SK-N-SH (cell line): ENCODE measurements around the gene SND1. TPM values are rescaled to one million over a fixed set of nuclear protein-coding genes. Genes with fewer than 3 reads are reported as not detected.

Experiments used
- CTCF ChIA-PET: fragments of 300-600, 350-600 bp; formaldehyde crosslinking; extraction: SDS; loops from one replicate; lab custom pipeline; 2021; lab: Yijun Ruan, JAX
- POLR2A ChIA-PET: fragments of 350-600 bp; sonication (Branson Sonifier 250); formaldehyde crosslinking; extraction: SDS; loops from one replicate; lab custom pipeline; 2020; ENCODE audit warnings: antibody characterized with exemption, inconsistent platforms; lab: Yijun Ruan, JAX
- DNase-seq: peaks from one replicate; pipeline ENCODE4 v3.0.0; 2012
- H2AFZ ChIP-seq: fragments of 200-600 bp; sonication (generic); 2 replicates; pipeline ENCODE4 v1.8.1; 2016; ENCODE audit warnings: antibody characterized with exemption, mild to moderate bottlenecking, low read depth
- H3F3A ChIP-seq: fragments of 200-600 bp; sonication (generic); replicated peaks from 2 replicates; pipeline ENCODE3; 2016; ENCODE audit warnings: antibody characterized with exemption, mild to moderate bottlenecking; ENCODE audit not compliant: insufficient read depth
- H3K27ac ChIP-seq, 2 experiments: fragments of 200-500 bp in 1 of 2; fragments of 200-600 bp in 1 of 2; sonication (Bioruptor generic) in 1 of 2; sonication (generic), shearing (Covaris generic) in 1 of 2; 2 replicates each; pipeline versions ENCODE4 v1.5.1 to v1.6.1; 2014 to 2016; ENCODE audit warnings: low read depth in 2 of 2, inconsistent platforms in 1 of 2, low read length in 1 of 2, mild to moderate bottlenecking in 1 of 2, mixed read lengths in 1 of 2
- H3K27me3 ChIP-seq: fragments of 200-600 bp; sonication (generic), shearing (Covaris generic); 2 replicates; pipeline ENCODE4 v1.6.1; 2016; ENCODE audit warnings: mixed run types; ENCODE audit not compliant: insufficient read depth
- H3K36me3 ChIP-seq, 2 experiments: fragments of 200-500 bp in 1 of 2; fragments of 200-600 bp in 1 of 2; sonication (Bioruptor generic) in 1 of 2; sonication (generic) in 1 of 2; replicated peaks in 1 of 2; 2 replicates each; pipeline versions ENCODE3 to v1.5.1; 2014 to 2016; ENCODE audit warnings: low read length in 1 of 2, mild to moderate bottlenecking in 1 of 2; ENCODE audit not compliant: insufficient read depth in 2 of 2, control insufficient read depth in 1 of 2
- H3K4me1 ChIP-seq, 2 experiments: fragments of 200-500 bp in 1 of 2; fragments of 200-600 bp in 1 of 2; sonication (Bioruptor generic) in 1 of 2; sonication (generic), shearing (Covaris generic) in 1 of 2; 2 replicates each; pipeline versions ENCODE4 v1.5.1 to v1.6.1; 2014 to 2016; ENCODE audit warnings: low read depth in 1 of 2, low read length in 1 of 2, mixed run types in 1 of 2; ENCODE audit not compliant: insufficient read depth in 2 of 2, control insufficient read depth in 1 of 2
- H3K4me2 ChIP-seq: fragments of 200-600 bp; sonication (generic), shearing (Covaris generic); 2 replicates; pipeline ENCODE4 v1.6.1; 2017; ENCODE audit warnings: mixed run types
- H3K4me3 ChIP-seq, 2 experiments: fragments of 200-500 bp in 1 of 2; fragments of 200-600 bp in 1 of 2; sonication (Bioruptor generic) in 1 of 2; sonication (generic), shearing (Covaris generic) in 1 of 2; 2 replicates each; pipeline versions ENCODE4 v1.5.1 to v1.8.1; 2014 to 2016; ENCODE audit warnings: low read depth in 2 of 2, inconsistent platforms in 1 of 2, low read length in 1 of 2, mild to moderate bottlenecking in 1 of 2, mixed read lengths in 1 of 2, moderate library complexity in 1 of 2
- H3K79me2 ChIP-seq: fragments of 200-600 bp; sonication (generic); 2 replicates; pipeline ENCODE4 v1.8.1; 2017; ENCODE audit warnings: mild to moderate bottlenecking; ENCODE audit not compliant: insufficient read depth
- H3K9ac ChIP-seq: fragments of 200-600 bp; sonication (generic); 2 replicates; pipeline ENCODE4 v1.6.1; 2017; ENCODE audit warnings: mixed run types
- H3K9me2 ChIP-seq: fragments of 200-600 bp; sonication (generic); 2 replicates; pipeline ENCODE4 v1.6.1; 2017; ENCODE audit warnings: mixed run types
- H3K9me3 ChIP-seq: fragments of 200-600 bp; sonication (generic); 2 replicates; pipeline ENCODE4 v1.6.1; 2017; ENCODE audit warnings: mixed run types, mild to moderate bottlenecking, moderate library complexity
- H4K20me1 ChIP-seq: fragments of 200-600 bp; sonication (generic); 2 replicates; pipeline ENCODE4 v1.6.1; 2017; ENCODE audit warnings: mild to moderate bottlenecking, mixed run types; ENCODE audit not compliant: insufficient read depth
- ELF1 ChIP-seq: IDR thresholded peaks from 2 replicates; pipeline ENCODE4 v1.4.0; 2012
- EP300 ChIP-seq, 2 experiments: IDR thresholded peaks; 2 replicates each; pipeline versions ENCODE4 v1.4.0 to v1.6.1; 2012; ENCODE audit warnings: borderline replicate concordance in 1 of 2, low read depth in 1 of 2, low read length in 1 of 2
- FOSL2 ChIP-seq: IDR thresholded peaks from 2 replicates; pipeline ENCODE4 v1.4.0; 2012; ENCODE audit warnings: low read depth, mild to moderate bottlenecking, moderate library complexity, borderline replicate concordance
- GABPA ChIP-seq: IDR thresholded peaks from 2 replicates; pipeline ENCODE4 v1.4.0; 2012; ENCODE audit warnings: low read depth, mild to moderate bottlenecking
- JUND ChIP-seq: IDR thresholded peaks from 2 replicates; pipeline ENCODE4 v1.4.0; 2012
- MXI1 ChIP-seq: IDR thresholded peaks from 2 replicates; pipeline ENCODE4 v1.6.1; 2012; ENCODE audit warnings: mild to moderate bottlenecking, low read depth, low read length, improper control_type of control experiment
- NRF1 ChIP-seq: IDR thresholded peaks from 2 replicates; pipeline ENCODE4 v1.6.1; 2012; ENCODE audit warnings: low read depth, mild to moderate bottlenecking, low read length
- RAD21 ChIP-seq: IDR thresholded peaks from 2 replicates; pipeline ENCODE4 v1.6.1; 2012; ENCODE audit warnings: mild to moderate bottlenecking, low read length
- RCOR1 ChIP-seq: fragments of 150-350 bp; IDR thresholded peaks from 2 replicates; pipeline ENCODE4 v1.6.1; 2017; ENCODE audit warnings: antibody characterized with exemption, low read length
- RFX5 ChIP-seq: IDR thresholded peaks from 2 replicates; pipeline ENCODE4 v1.6.1; 2012; ENCODE audit warnings: mild to moderate bottlenecking, improper control_type of control experiment, low read length
- RXRA ChIP-seq: IDR thresholded peaks from 2 replicates; pipeline ENCODE4 v1.4.0; 2012; ENCODE audit warnings: low read depth, mild to moderate bottlenecking, borderline replicate concordance
- SIN3A ChIP-seq: IDR thresholded peaks from 2 replicates; pipeline ENCODE4 v1.6.1; 2012; ENCODE audit warnings: low read depth, mild to moderate bottlenecking, low read length, moderate library complexity, borderline replicate concordance
- SMC3 ChIP-seq: IDR thresholded peaks from 2 replicates; pipeline ENCODE4 v1.6.1; 2012; ENCODE audit warnings: low read depth, low read length, improper control_type of control experiment
- WGBS: methylation state at CpG from one replicate; pipeline ENCODE4 v1.1.6; 2017; ENCODE audit warnings: low lambda C conversion rate; 5-methylcytosine and 5-hydroxymethylcytosine counted together
- polyA plus RNA-seq, 3 experiments: library from polyadenylated mRNA; depleted of rRNA; stranded (reverse); fragments of >200 nt; gene quantifications; 2 replicates each; pipeline ENCODE4 v1.2.3, GENCODE V29; 2012
- TF ChIP-seq, protein P1 (sequence below): IDR thresholded peaks from 2 replicates; pipeline ENCODE4; 2012
- TF ChIP-seq, protein P2 (sequence below): fragments of 200-600 bp; sonication (generic); IDR thresholded peaks from 2 replicates; pipeline ENCODE4 v1.6.1; 2017; ENCODE audit warnings: antibody characterized with exemption, mild to moderate bottlenecking, moderate library complexity
- TF ChIP-seq, protein P3 (sequence below): IDR thresholded peaks from 2 replicates; pipeline ENCODE4 v1.4.0; 2012; ENCODE audit warnings: low read depth, borderline replicate concordance
- TF ChIP-seq, protein P4 (sequence below): IDR thresholded peaks from 2 replicates; pipeline ENCODE4 v1.4.0; 2012; ENCODE audit warnings: low read depth, borderline replicate concordance

SND1 gene
- polyA plus RNA-seq, 1 of the 3 experiments (the other 2 are of a cell fraction) = 165 TPM

DNA sequence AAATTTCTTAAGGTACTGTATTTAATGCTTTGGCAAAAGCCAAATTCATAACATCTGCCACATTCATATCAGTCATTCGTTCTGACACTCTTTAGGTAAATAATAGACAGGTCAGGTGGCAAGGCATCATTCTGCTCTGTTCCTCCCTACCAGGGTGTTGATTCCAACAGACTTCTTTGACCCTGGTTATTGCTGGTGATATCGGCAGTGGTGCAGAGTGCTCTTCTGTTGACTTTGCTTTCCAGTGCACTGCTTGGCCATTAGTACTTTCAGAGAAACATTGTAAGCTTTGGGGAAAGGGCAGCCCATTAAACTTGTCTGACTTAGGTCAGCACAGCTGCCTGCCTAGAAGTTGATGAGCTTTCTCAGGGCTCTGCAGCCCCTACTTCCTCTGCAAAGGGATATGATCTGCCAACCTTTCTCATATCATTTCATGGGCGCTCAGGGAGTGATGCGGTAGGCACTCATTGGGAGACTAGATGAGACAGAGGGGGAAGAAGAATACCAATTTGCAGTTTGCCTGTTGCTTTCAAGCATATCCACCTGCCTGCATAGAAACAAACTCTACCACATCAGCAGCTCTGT lies 240.0 kb downstream of the SND1 start:
- Histone ChIP-seq H3K79me2 (peaks cover 20% of the 10 kb centered on the region; the same call in 1 of the 2 replicates), H3K4me3 (no peak overlapping the region), H4K20me1 (peaks cover 7% of the 10 kb centered on the region), H3K9me2 (no peaks in the 10 kb centered on the region), H3K27me3 (no peaks in the 10 kb centered on the region), H3K4me1 (peaks cover 13 to 25% of the 10 kb centered on the region in 2 experiments), H3K4me2 (no peak overlapping the region), H3F3A (peaks cover 3% of the 10 kb centered on the region), H3K36me3 (peaks cover 46 to 52% of the 10 kb centered on the region in 2 experiments), H3K27ac (no peak overlapping the region), H3K9ac (no peak overlapping the region), H2AFZ (no peak overlapping the region), H3K9me3 (no peaks in the 10 kb centered on the region)
- no peak for DNase-seq
- TF ChIP-seq FOSL2 (no peak), RXRA (no peak), RAD21 (no peak), NRF1 (no peak), ELF1 (no peak), RFX5 (no peak), RCOR1 (no peak), GABPA (no peak), EP300 (IDR thresholded peaks at IDR 0.05; ENCODE audit: borderline replicate concordance in 1 of 2, low read depth in 1 of 2, low read length in 1 of 2) (no peak), JUND (no peak), SMC3 (no peak), SIN3A (no peak), MXI1 (no peak)
- TF ChIP-seq, protein P1, sequence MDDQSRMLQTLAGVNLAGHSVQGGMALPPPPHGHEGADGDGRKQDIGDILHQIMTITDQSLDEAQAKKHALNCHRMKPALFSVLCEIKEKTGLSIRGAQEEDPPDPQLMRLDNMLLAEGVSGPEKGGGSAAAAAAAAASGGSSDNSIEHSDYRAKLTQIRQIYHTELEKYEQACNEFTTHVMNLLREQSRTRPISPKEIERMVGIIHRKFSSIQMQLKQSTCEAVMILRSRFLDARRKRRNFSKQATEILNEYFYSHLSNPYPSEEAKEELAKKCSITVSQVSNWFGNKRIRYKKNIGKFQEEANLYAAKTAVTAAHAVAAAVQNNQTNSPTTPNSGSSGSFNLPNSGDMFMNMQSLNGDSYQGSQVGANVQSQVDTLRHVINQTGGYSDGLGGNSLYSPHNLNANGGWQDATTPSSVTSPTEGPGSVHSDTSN = no peak
- TF ChIP-seq, protein P2, sequence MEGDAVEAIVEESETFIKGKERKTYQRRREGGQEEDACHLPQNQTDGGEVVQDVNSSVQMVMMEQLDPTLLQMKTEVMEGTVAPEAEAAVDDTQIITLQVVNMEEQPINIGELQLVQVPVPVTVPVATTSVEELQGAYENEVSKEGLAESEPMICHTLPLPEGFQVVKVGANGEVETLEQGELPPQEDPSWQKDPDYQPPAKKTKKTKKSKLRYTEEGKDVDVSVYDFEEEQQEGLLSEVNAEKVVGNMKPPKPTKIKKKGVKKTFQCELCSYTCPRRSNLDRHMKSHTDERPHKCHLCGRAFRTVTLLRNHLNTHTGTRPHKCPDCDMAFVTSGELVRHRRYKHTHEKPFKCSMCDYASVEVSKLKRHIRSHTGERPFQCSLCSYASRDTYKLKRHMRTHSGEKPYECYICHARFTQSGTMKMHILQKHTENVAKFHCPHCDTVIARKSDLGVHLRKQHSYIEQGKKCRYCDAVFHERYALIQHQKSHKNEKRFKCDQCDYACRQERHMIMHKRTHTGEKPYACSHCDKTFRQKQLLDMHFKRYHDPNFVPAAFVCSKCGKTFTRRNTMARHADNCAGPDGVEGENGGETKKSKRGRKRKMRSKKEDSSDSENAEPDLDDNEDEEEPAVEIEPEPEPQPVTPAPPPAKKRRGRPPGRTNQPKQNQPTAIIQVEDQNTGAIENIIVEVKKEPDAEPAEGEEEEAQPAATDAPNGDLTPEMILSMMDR = no peak
- TF ChIP-seq, protein P3, sequence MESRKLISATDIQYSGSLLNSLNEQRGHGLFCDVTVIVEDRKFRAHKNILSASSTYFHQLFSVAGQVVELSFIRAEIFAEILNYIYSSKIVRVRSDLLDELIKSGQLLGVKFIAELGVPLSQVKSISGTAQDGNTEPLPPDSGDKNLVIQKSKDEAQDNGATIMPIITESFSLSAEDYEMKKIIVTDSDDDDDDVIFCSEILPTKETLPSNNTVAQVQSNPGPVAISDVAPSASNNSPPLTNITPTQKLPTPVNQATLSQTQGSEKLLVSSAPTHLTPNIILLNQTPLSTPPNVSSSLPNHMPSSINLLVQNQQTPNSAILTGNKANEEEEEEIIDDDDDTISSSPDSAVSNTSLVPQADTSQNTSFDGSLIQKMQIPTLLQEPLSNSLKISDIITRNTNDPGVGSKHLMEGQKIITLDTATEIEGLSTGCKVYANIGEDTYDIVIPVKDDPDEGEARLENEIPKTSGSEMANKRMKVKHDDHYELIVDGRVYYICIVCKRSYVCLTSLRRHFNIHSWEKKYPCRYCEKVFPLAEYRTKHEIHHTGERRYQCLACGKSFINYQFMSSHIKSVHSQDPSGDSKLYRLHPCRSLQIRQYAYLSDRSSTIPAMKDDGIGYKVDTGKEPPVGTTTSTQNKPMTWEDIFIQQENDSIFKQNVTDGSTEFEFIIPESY = no peak
- TF ChIP-seq, protein P4, sequence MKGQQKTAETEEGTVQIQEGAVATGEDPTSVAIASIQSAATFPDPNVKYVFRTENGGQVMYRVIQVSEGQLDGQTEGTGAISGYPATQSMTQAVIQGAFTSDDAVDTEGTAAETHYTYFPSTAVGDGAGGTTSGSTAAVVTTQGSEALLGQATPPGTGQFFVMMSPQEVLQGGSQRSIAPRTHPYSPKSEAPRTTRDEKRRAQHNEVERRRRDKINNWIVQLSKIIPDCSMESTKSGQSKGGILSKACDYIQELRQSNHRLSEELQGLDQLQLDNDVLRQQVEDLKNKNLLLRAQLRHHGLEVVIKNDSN = no peak
- WGBS = 95% methylated on average over 4 of the region's 4 CpGs
- POLR2A ChIA-PET = no interaction called here
- CTCF ChIA-PET = no interaction called here
